Activated B cell treated with CpG ODN at 0.5 μM for 24 hours (primary cell): ENCODE data around the gene BCL11B. TPM values are rescaled to one million over a fixed set of nuclear protein-coding genes. Genes with fewer than 3 reads are reported as not detected.

Source experiments
- ATAC-seq: fragments of 200-7000 bp; cut with Tn5 transposase; one replicate; pipeline ENCODE4 v1.10.0; 2021; ENCODE audit warnings: low read depth, mild to moderate bottlenecking, moderate library complexity
- CTCF ChIA-PET: fragments of 350-600 bp; sonication (Branson Sonifier 250); formaldehyde crosslinking; loops from one replicate; lab custom pipeline; 2021; ENCODE audit warnings: antibody characterized with exemption; lab: Charles Lee
- POLR2A ChIA-PET: fragments of 350-600 bp; sonication (Branson Sonifier 250); formaldehyde crosslinking; loops from one replicate; lab custom pipeline; 2021; ENCODE audit warnings: antibody characterized with exemption; lab: Charles Lee
- DNase-seq: peaks from one replicate; pipeline ENCODE4 v3.0.0; 2022
- H3K27ac Mint-ChIP-seq: one replicate; pipeline ENCODE4 v1.8.0; 2020; ENCODE audit warnings: mixed read lengths
- H3K27me3 Mint-ChIP-seq: one replicate; pipeline ENCODE4 v1.8.0; 2021; ENCODE audit warnings: mixed read lengths
- H3K36me3 Mint-ChIP-seq: one replicate; pipeline ENCODE4 v1.8.0; 2021; ENCODE audit warnings: low read depth, mixed read lengths
- H3K4me1 Mint-ChIP-seq: one replicate; pipeline ENCODE4 v1.8.0; 2021; ENCODE audit warnings: mixed read lengths
- H3K4me3 Mint-ChIP-seq: one replicate; pipeline ENCODE4 v1.8.0; 2020; ENCODE audit warnings: mild to moderate bottlenecking, mixed read lengths
- H3K9me3 Mint-ChIP-seq: one replicate; pipeline ENCODE4 v1.8.0; 2020; ENCODE audit warnings: mixed read lengths
- CTCF ChIP-seq: fragments of 200-600 bp; IDR thresholded peaks from one replicate; pipeline ENCODE4 v1.8.0; 2022; ENCODE audit warnings: antibody characterized with exemption, mild to moderate bottlenecking
- intact Hi-C: fragments of 100-400 bp; cut with micrococcal nuclease; formaldehyde crosslinking; loops from one replicate; pipeline ENCODE4 v1.15.1; 2024
- total RNA-seq: library from RNA; stranded (reverse); gene quantifications from 2 replicates; pipeline ENCODE4 v1.2.3, GENCODE V29; 2022

The BCL11B gene
- total RNA-seq, 1 donor from 2014 or later = 0.13 TPM

- DNase-seq (no peak), ATAC-seq (no peak)
- POLR2A ChIA-PET = no interaction called here
- TF ChIP-seq CTCF = no peak
- H3K27me3 Mint-ChIP-seq = no peaks in the 10 kb centered on the region
- H3K4me1 Mint-ChIP-seq = no peaks in the 10 kb centered on the region
- no peaks in the 10 kb centered on the region for H3K36me3 Mint-ChIP-seq
- no peak overlapping the region for H3K27ac Mint-ChIP-seq
- CTCF ChIA-PET = no interaction called here
- H3K9me3 Mint-ChIP-seq = no peaks in the 10 kb centered on the region
- no peak overlapping the region for H3K4me3 Mint-ChIP-seq
- intact Hi-C loops = no loop called here
Observed at GRCh38 chr14:99134516-99135046, 137.4 kb downstream of the BCL11B start.

- CTCF ChIA-PET = no interaction called here
- ATAC-seq (no peak), DNase-seq (no peak)
- H3K27me3 Mint-ChIP-seq = no peaks in the 10 kb centered on the region
- POLR2A ChIA-PET = no interaction called here
- H3K4me1 Mint-ChIP-seq = no peaks in the 10 kb centered on the region
- intact Hi-C loops = no loop called here
- TF ChIP-seq CTCF = no peak
- no peaks in the 10 kb centered on the region for H3K9me3 Mint-ChIP-seq
- H3K36me3 Mint-ChIP-seq = no peaks in the 10 kb centered on the region
- no peak overlapping the region for H3K4me3 Mint-ChIP-seq
- H3K27ac Mint-ChIP-seq = no peak overlapping the region
Observed at GRCh38 chr14:99133636-99134515, 138.1 kb downstream of the BCL11B start.

- no peaks in the 10 kb centered on the region for H3K4me1 Mint-ChIP-seq
- TF ChIP-seq CTCF = no peak
- intact Hi-C loops = no loop called here
- no peaks in the 10 kb centered on the region for H3K27me3 Mint-ChIP-seq
- ATAC-seq (no peak), DNase-seq (no peak)
- no peak overlapping the region for H3K4me3 Mint-ChIP-seq
- ChIA-PET POLR2A (no interaction called here), CTCF (no interaction called here)
- no peak overlapping the region for H3K27ac Mint-ChIP-seq
- no peaks in the 10 kb centered on the region for H3K9me3 Mint-ChIP-seq
- no peaks in the 10 kb centered on the region for H3K36me3 Mint-ChIP-seq
Observed at GRCh38 chr14:99132821-99133635, 139.0 kb downstream of the BCL11B start.

- POLR2A ChIA-PET = no interaction called here
- Mint-ChIP-seq H3K4me3 (no peak overlapping the region), H3K9me3 (no peaks in the 10 kb centered on the region), H3K36me3 (no peaks in the 10 kb centered on the region), H3K27me3 (no peaks in the 10 kb centered on the region), H3K4me1 (no peaks in the 10 kb centered on the region), H3K27ac (no peak overlapping the region)
- ATAC-seq (no peak), DNase-seq (no peak)
- intact Hi-C loops = no loop called here
- no peak for TF ChIP-seq CTCF
- CTCF ChIA-PET = no interaction called here
Observed at GRCh38 chr14:99131632-99132271, 140.2 kb downstream of the BCL11B start.
